Stimulated activated CD4-positive, alpha-beta T cell treated with anti-CD3 and anti-CD28 coated beads, Interleukin-12 subunit alpha, Interleukin-12 subunit beta, amount 100 ng/mL, for 4 hours (primary cell): ENCODE results near the gene BABAM1.
A peak's percentile ranks its signal among the peaks of the same experiment; 100 is the strongest.

ENCODE experiments used
- DNase-seq: peaks from one replicate; pipeline ENCODE4 v3.0.0-alpha.2; 2020

BABAM1 gene

DNA sequence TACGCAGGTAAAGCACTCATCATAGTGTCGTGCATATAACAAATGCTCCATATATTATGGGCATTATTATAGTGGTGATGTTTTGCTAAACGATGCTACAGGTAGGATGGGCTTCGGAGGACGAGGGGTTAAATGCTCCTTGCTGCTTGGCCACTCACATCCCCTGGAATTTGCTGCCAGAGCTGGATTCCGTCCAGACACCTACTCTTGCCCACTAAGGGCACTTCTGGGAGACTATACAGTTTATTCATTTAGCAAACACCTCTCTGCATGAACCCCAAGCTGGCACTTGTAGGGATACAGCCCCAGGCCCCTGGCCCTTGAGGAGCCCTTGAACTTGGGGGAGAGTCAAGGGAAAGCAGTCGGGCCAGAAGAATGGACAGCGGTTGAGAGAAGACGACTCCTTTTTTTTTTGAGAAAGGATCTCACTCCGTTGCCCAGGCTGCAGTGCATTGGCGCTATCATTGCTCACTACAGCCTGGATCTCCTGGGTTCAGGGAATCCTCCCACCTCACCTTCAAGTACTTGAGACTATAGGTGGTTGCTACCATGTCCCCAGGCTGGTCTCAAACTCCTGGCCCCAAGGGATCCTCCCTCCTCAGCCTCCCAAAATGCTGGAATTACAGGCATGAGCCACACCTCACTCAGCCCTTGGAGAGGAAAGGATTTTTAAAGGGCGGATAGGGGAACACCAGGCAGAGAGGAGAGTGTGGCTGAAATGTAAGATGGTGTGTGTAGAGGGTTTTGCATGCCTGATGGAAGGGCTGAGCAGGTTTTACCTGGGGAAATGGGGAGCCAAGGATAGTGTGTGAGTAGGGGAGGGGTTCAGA is 37.4 kb downstream of the BABAM1 start:
- DNase-seq, result no peak

- DNase-seq, result no peak
These were observed 37.9 kb downstream of the BABAM1 start for GRCh38 chr19:17305216-17305516.

- peak; percentile 90 for DNase-seq
These were observed 38.5 kb downstream of the BABAM1 start, which contains the start of gene MRPL34 for GRCh38 chr19:17305517-17306284. MRPL34 (plus strand) TSS chr19:17305872; CDS start chr19:17305893, 21 bp downstream.

DNA sequence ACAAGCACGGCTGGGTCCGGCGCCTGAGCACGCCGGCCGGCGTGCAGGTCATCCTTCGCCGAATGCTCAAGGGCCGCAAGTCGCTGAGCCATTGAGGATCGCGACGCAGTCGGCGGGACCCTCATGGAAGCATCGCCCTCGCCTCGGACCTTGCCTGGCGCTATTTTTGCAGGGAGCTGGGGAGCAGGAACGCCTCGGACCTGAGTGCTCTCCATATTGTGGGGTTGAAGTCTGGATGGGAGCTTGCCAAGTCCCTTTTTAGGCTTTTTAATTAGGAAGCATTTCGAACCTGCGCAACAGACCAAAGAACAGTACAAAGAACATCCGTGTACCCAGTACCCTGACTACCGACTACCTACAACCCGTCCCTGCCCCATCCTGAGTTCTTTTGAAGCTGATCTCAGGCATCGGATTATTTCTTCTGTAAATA is 39.1 kb downstream of the BABAM1 start:
- DNase-seq, result no peak

- DNase-seq, result no peak
These were observed 40.7 kb downstream of the BABAM1 start for GRCh38 chr19:17307876-17308377.

- DNase-seq, result peak; percentile 95
These were observed 42.1 kb downstream of the BABAM1 start, which contains the start of gene DDA1 for GRCh38 chr19:17309198-17309964. DDA1 (plus strand) TSS chr19:17309563; CDS start chr19:17309655, 92 bp downstream.

- no peak for DNase-seq
These were observed 42.8 kb downstream of the BABAM1 start for GRCh38 chr19:17309965-17310461.

- no peak for DNase-seq
These were observed 44.4 kb downstream of the BABAM1 start for GRCh38 chr19:17311455-17312188.

GRCh38 chr19:17312189-17313113 is 45.2 kb downstream of the BABAM1 start:
- DNase-seq, result no peak

DNA sequence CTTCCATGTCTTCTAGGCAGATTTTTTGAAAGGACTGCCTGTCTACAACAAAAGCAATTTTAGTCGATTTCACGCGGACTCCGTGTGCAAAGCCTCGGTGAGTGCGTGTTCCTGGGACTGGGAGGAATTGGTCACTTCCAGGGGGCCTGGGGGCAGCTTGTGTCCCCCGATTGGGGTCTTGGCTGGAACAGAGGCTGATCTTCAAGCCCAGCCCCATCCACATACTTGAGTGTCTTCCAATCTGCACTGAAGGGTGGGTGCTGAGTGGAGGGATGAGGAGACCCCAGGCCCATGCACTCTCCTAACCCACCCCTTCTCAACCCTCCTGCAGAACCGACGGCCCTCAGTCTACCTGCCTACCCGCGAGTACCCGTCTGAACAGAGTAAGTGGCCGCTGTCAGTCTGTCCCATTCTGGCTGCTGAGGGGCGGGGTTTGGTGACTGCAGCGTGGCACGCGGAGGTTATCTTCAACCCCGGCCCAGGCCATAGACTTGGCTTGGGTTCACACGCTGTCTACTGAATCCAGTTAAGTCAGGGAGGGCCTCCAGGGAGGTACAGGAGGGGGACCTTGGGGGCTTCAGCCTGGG is 46.9 kb downstream of the BABAM1 start:
- DNase-seq, result no peak

- no peak for DNase-seq
These were observed 51.7 kb downstream of the BABAM1 start for GRCh38 chr19:17318966-17319365.

DNA sequence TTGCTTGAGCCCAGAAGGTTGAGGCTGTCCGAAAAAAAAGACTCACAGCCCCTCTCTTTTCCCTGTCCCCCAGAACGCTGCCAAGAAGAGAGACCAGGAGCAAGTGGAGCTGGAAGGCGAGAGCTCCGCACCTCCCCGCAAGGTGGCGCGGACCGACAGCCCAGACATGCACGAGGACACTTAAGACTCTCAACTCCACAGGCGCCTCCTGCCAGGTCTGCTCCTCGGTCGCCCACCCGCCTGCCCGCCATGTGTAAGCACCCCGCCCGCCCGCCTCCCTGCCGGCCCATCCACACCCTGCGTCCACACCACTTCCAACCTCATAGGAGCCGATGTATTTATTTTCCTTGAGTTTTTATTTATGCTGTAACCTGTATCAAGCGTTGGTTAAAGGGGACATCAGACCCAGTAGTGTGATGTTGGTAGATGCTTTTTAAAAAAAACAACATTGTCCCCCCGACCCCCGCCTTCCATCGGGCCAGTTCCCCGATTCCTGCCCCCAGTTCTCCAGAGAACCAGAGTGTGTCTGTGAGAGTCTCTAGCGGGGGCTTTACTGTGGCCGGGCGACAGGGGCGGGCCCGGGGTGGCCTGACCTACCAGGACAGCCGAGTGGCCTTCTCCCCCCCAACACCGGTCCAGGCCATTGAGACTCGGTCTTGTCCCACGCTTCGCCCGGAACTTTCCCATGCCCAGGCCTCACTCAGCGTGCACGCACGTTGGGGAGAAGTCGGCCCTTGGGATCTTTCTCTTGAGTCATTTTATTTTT is 52.4 kb downstream of the BABAM1 start:
- DNase-seq, result no peak

GRCh38 chr19:17320435-17320834 is 53.2 kb downstream of the BABAM1 start:
- DNase-seq, result no peak

DNA sequence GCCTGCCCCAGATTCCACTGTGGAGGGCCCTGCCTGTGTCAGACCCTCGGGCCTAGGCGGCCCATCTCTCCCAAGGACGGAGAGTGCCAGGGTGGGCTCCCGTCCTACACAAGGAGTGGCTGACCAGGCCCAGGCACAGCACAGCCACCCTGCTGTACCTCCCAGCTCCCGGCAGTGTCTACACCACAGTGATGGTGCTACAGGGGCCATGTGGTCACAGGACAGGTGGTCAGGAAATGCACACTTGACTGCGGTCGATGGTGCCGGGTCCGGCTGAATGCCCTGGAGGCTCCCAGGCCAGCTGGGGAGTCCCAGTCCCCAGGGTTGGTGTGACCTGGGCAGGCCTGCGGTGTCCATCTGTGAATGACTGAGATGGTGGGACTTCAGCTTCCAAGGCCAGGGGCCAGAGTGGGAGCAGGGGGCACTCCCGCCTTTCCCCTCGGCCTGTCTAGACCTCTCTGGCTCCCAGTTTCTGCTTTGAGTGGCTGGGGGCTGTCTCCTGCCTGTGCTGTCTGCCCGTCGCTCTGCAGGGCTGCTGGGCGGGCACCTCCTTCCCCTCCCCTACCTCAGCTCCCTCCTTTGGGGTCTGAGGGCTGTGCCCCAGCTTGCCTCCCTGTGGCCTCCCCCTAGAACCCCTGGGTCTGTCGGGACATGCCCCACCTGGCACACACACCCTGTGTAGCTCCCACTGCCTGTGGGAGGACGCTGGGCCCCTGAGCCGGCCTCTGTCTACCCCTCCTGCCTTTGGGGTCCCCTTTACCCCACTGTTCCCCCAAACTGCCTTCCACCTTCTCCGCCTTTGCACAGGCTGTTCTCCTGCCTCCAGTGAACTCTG is 54.6 kb downstream of the BABAM1 start:
- DNase-seq, result no peak

- DNase-seq, result no peak
These were observed 55.6 kb downstream of the BABAM1 start for GRCh38 chr19:17322854-17323253.

DNA sequence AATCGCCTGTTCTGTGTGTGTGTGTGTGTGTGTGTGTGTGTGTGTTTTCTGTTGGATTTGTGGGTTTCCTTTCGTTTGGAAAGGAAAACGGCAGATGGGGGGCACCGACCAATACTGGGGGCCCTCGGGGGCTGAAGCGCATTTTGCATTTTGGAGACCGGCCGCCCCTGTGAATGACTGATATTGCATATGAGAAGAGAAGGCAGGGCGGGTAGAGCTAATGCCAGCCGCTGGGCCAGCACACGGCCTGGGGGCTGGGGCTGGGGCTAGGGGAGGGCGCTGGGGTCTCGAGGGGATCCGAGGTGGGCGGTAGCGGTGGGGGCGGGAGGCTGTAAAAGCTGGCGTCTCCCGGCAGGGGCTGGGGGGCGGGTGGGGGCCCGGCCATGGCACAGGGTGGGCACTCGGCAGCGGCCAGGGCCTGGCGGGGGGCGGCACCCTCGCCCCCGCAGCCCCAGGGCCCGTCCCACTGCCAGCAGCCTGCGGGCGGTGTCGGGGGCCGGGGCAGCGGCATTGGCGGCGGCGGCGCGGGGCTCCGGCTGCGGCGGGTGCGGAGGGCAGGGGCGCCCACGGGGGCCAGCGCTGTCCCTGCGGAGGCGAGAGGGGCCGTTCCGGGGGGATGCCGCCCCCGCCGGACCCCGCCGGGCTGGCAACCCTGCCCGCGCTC is 56.2 kb downstream of the BABAM1 start:
- DNase-seq, result no peak

DNA sequence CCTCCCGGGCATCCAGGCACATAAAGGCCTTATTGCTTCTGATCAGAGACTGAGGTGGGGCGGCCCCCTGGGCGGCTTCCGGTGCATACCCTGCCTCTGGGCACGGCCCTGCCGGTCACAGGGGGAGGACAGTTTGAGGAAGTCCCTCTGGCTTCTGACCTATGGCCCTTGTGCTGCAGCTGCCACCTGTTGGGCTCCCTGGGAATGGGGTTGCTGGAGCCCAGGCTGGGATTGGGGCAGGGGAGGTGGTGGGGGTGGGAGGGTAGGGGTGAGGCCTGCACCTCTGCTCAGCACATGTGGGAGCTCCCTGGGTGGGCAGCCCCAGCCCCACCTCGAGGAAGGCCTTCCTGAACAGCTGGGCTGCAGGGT is 56.7 kb downstream of the BABAM1 start:
- DNase-seq, result no peak

DNA sequence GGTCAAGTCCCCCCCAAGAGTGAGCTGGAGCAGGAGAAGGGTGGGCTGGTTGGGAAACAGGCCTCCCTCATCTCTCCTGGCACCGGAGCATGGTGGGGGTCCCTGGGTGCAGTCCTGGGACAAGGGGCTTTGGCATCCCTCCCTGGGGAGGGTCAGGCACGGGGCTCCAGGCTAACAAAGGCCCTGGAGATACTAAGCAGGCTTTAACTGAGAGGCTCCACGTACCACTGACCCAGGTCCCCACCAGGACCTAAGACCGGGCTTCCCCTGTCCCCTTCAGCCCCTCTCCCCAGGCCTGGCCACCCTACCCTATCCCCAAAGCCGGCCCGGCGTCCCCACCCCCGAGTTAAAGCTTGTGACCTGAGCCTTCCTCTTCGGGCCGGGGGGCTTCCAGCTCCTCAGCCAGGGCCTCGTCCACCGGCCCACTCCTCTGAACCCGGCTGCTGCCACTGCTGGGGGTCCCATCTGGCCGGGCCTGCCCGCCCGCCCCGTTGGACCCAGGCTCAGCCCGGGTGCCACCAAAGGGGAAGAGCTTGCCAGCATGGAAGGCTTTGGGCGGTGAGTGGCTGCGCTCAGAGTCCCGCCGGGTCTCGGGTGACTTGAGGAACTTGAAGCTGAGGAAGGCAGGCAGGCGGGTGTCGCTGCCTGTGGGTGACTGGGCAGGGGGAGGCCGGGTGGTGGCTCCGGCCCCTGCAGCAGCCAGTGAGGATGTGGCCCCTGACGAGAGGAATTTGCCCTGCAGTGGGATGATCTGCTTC is 57.3 kb downstream of the BABAM1 start:
- no peak for DNase-seq
